ENCODE measurements around the gene CTPS1. TPM values are rescaled to one million over a fixed set of nuclear protein-coding genes. Genes with fewer than 3 reads are reported as not detected.

CTPS1 gene
- total and polyA plus RNA-seq, 3 experiments from 2014 or later: 15.5 to 156 (median 151) TPM

DNA sequence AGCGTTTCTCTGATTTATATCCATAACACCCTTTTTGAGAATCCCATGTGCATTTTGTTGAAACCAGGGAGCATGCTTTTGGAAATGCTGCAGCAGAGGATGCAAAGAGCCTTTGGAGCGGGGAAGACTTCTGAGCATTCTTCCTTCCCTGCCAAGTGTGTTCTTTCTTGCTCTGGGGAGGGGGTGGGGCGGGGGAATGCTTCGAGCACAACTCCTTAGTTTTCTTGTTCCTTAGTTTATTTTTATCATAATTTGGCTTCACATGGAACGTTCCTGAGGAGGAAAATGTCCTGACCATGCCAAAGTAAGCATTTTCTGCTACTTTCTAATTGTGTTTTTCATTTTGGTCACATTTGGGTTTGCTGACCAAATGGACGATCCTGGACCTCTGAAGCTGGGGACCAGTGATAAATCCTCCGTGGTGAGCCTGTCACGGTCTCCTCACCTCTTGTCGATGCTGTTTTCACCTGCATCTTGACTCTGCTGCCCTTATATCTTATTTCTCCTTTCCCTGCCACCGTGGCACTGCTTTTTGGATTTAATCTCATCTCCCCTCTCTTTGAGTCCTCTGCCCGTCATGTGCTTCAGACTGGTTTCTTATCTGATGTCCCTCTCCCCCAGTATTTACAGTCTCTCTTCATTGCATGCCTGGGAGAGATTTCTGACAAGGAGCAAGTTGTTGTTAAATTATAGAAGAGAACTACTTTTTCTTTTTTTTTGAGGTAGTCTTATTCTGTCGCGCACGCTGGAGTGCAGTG, 2.4 kb downstream of the CTPS1 start:
- peak overlapping the region in 5 of 8 donors; percentile 5 to 94 (median 60) for H3K27ac Mint-ChIP-seq
- Histone ChIP-seq H3K27ac (ENCODE audit: low read depth, low read length) (no peak overlapping the region), H3K27me3 (ENCODE audit: insufficient read depth, low read length, poor library complexity, severe bottlenecking) (no peaks in the 10 kb centered on the region), H3K9me3 (ENCODE audit: low read length) (no peaks in the 10 kb centered on the region), H3K4me3 (ENCODE audit: low read length) (no peak overlapping the region), H3K4me1 (ENCODE audit: insufficient read depth, low read length) (peaks cover 27% of the 10 kb centered on the region), H3K36me3 (ENCODE audit: insufficient read depth, low read length) (peaks cover 28% of the 10 kb centered on the region)
- H3K9me3 Mint-ChIP-seq: no peaks in the 10 kb centered on the region
- H3K4me1 Mint-ChIP-seq: peaks cover 22 to 36% (median 32%) of the 10 kb centered on the region in 3 donors
- H3K27me3 Mint-ChIP-seq: no peaks in the 10 kb centered on the region
- peak overlapping the region; percentile 36 to 78 (median 38) for H3K4me3 Mint-ChIP-seq
- no peak for DNase-seq
- ChIA-PET CTCF (interaction anchor here (8.1 kb wide), 1 partner anchor 22 kb away, joined by 41 read pairs; no protein-coding TSS in a partner anchor), POLR2A (no interaction called here)
- H3K36me3 Mint-ChIP-seq: peaks cover 10 to 41% (median 19%) of the 10 kb centered on the region in 3 donors

DNA sequence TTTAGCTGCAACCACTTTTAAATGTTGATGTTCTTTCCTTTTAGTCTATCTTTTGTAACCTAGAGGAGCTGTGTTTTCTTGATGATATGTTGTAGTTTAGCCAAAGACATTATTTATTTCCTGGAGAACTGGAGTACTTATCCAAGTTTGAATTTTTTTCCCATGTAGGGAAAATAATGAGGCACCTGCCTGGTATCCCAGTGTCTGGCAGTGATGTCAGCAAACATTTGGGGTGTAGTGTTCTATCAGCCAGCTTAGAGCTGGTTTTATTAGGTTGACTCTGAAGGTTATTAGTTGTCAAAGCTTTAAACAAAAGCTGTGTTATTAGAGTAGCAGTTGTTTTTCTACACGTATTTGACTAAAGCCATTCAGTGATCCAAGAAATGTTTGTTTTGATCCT, 3.2 kb downstream of the CTPS1 start:
- H3K27me3 Mint-ChIP-seq: no peaks in the 10 kb centered on the region
- no peaks in the 10 kb centered on the region for H3K9me3 ChIP-seq (ENCODE audit: low read length)
- peaks cover 22 to 36% (median 32%) of the 10 kb centered on the region in 3 donors for H3K4me1 Mint-ChIP-seq
- no peak overlapping the region for H3K27ac ChIP-seq (ENCODE audit: low read depth, low read length)
- no peak overlapping the region for H3K4me3 Mint-ChIP-seq
- H3K9me3 Mint-ChIP-seq: no peaks in the 10 kb centered on the region
- POLR2A ChIA-PET: no interaction called here
- H3K4me1 ChIP-seq (ENCODE audit: insufficient read depth, low read length): peaks cover 27% of the 10 kb centered on the region
- H3K27ac Mint-ChIP-seq: no peak overlapping the region
- no peak overlapping the region for H3K4me3 ChIP-seq (ENCODE audit: low read length)
- H3K27me3 ChIP-seq (ENCODE audit: insufficient read depth, low read length, poor library complexity, severe bottlenecking): no peaks in the 10 kb centered on the region
- no peak for DNase-seq
- H3K36me3 Mint-ChIP-seq: peaks cover 12 to 49% (median 24%) of the 10 kb centered on the region in 3 donors
- CTCF ChIA-PET: interaction anchor here (8.1 kb wide), 1 partner anchor 21 kb away, joined by 41 read pairs; no protein-coding TSS in a partner anchor
- H3K36me3 ChIP-seq (ENCODE audit: insufficient read depth, low read length): peaks cover 31% of the 10 kb centered on the region

DNA sequence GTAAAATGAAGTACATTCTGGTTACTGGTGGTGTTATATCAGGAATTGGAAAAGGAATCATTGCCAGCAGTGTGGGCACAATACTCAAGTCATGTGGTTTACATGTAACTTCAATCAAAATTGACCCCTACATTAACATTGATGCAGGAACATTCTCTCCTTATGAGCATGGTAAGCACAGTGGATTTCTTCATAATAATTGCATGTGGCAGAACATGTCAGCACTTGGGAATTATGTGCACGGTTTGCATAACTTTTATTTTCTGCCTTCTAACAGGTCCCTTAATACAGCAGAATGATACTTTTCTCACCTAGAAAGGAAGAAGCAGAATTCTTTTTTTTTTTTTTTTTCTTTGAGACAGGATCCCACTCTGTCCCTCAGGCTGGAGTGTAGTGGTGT, 3.8 kb downstream of the CTPS1 start:
- Mint-ChIP-seq H3K36me3 (peaks cover 13 to 55% (median 24%) of the 10 kb centered on the region in 3 donors), H3K4me3 (peak overlapping the region in 1 of 7 donors; percentile 31)

DNA sequence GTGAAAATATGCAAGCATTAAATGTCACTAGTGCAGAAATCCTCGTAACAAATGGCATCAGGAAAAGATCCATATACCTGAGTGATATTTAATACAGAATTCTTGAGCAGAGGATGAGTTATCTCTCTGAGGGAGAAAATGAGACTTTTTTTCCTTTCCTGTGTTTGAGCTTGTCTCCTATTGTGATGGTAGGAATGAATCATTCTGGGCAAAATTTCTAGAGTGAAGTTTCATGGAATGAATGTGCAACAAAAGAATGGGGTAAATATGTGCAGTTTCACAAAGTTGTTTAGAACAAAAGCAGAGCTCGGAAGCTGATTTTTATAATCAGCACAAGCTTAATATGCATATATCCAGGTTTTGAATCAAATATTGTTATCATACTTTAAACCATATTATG, 4.6 kb downstream of the CTPS1 start:
- H3K4me1 Mint-ChIP-seq: peaks cover 20 to 36% (median 29%) of the 10 kb centered on the region in 3 donors

More for the DNA sequence above, 3.8 kb downstream of the CTPS1 start:
- Histone ChIP-seq H3K9me3 (ENCODE audit: low read length) (no peaks in the 10 kb centered on the region), H3K36me3 (ENCODE audit: insufficient read depth, low read length) (peaks cover 32% of the 10 kb centered on the region), H3K27me3 (ENCODE audit: insufficient read depth, low read length, poor library complexity, severe bottlenecking) (no peaks in the 10 kb centered on the region), H3K4me3 (ENCODE audit: low read length) (no peak overlapping the region), H3K27ac (ENCODE audit: low read depth, low read length) (no peak overlapping the region), H3K4me1 (ENCODE audit: insufficient read depth, low read length) (peaks cover 27% of the 10 kb centered on the region)
- H3K4me1 Mint-ChIP-seq: peaks cover 22 to 36% (median 32%) of the 10 kb centered on the region in 3 donors
- CTCF ChIA-PET: interaction anchor here (8.1 kb wide), 1 partner anchor 20 kb away, joined by 41 read pairs; no protein-coding TSS in a partner anchor
- DNase-seq: no peak
- H3K27ac Mint-ChIP-seq: no peak overlapping the region
- H3K9me3 Mint-ChIP-seq: no peaks in the 10 kb centered on the region
- no peaks in the 10 kb centered on the region for H3K27me3 Mint-ChIP-seq
- POLR2A ChIA-PET: no interaction called here

DNA sequence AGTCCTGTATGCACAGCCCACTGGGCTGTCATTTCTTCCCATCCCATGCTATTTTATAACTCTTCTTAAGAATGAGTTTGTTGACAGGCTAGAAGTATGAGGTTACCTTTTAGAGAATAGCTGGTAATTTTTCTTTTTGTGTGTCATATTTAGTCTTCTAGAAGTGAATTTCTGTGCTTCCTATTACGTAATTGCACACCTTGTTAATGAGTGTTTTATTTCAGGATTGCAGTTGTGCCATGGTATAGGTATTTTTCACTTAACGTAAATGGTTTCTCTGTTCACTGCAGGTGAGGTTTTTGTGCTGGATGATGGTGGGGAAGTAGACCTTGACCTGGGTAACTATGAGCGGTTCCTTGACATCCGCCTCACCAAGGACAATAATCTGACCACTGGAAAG, 5.0 kb downstream of the CTPS1 start:
- Mint-ChIP-seq H3K4me3 (no peak overlapping the region), H3K9me3 (no peaks in the 10 kb centered on the region), H3K27me3 (no peaks in the 10 kb centered on the region), H3K27ac (peak overlapping the region in 2 of 8 donors; percentile 15 to 32), H3K4me1 (peaks cover 20 to 36% (median 29%) of the 10 kb centered on the region in 3 donors), H3K36me3 (peaks cover 21 to 68% (median 31%) of the 10 kb centered on the region in 3 donors)
- no peak for DNase-seq
- Histone ChIP-seq H3K36me3 (ENCODE audit: insufficient read depth, low read length) (peaks cover 43% of the 10 kb centered on the region), H3K27ac (ENCODE audit: low read depth, low read length) (no peak overlapping the region), H3K4me1 (ENCODE audit: insufficient read depth, low read length) (peaks cover 21% of the 10 kb centered on the region), H3K4me3 (ENCODE audit: low read length) (no peak overlapping the region), H3K9me3 (ENCODE audit: low read length) (no peaks in the 10 kb centered on the region), H3K27me3 (ENCODE audit: insufficient read depth, low read length, poor library complexity, severe bottlenecking) (no peaks in the 10 kb centered on the region)
- ChIA-PET POLR2A (interaction anchor here (0.5 kb wide), 1 partner anchor 269 kb away, joined by 6 read pairs; no protein-coding TSS in a partner anchor), CTCF (interaction anchor here (8.1 kb wide), 1 partner anchor 19 kb away, joined by 41 read pairs; no protein-coding TSS in a partner anchor)

More for the DNA sequence above, 4.6 kb downstream of the CTPS1 start:
- H3K27me3 ChIP-seq (ENCODE audit: insufficient read depth, low read length, poor library complexity, severe bottlenecking): no peaks in the 10 kb centered on the region
- H3K9me3 Mint-ChIP-seq: no peaks in the 10 kb centered on the region
- H3K27ac Mint-ChIP-seq: peak overlapping the region in 1 of 8 donors; percentile 15
- peak overlapping the region in 1 of 7 donors; percentile 11 for H3K4me3 Mint-ChIP-seq
- DNase-seq: no peak
- H3K9me3 ChIP-seq (ENCODE audit: low read length): no peaks in the 10 kb centered on the region
- peaks cover 17 to 63% (median 28%) of the 10 kb centered on the region in 3 donors for H3K36me3 Mint-ChIP-seq
- no peak overlapping the region for H3K4me3 ChIP-seq (ENCODE audit: low read length)
- H3K27ac ChIP-seq (ENCODE audit: low read depth, low read length): no peak overlapping the region
- peaks cover 39% of the 10 kb centered on the region for H3K36me3 ChIP-seq (ENCODE audit: insufficient read depth, low read length)
- ChIA-PET POLR2A (no interaction called here), CTCF (interaction anchor here (8.1 kb wide), 1 partner anchor 20 kb away, joined by 41 read pairs; no protein-coding TSS in a partner anchor)
- H3K27me3 Mint-ChIP-seq: no peaks in the 10 kb centered on the region
- peaks cover 23% of the 10 kb centered on the region for H3K4me1 ChIP-seq (ENCODE audit: insufficient read depth, low read length)

DNA sequence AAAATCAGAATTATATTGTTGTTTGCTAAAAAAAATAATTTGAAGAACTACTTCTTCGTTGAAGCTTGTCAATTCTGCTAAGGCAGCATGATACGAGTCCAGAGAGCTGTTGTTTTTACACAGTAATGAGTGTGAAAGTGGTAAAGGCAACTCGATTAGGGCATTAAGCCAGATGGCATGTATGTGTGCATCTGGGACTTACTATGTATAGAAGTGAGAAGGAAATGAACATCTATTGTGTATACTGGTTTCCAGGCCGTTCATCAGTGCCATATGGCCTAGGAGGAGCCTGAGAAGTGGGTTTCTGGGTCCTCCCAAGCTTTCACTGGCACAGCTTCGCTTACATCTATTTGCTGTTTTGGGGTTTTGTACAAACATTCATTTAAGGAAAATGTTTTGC, 5.7 kb downstream of the CTPS1 start:
- Histone ChIP-seq H3K9me3 (ENCODE audit: low read length) (no peaks in the 10 kb centered on the region), H3K27me3 (ENCODE audit: insufficient read depth, low read length, poor library complexity, severe bottlenecking) (no peaks in the 10 kb centered on the region), H3K4me1 (ENCODE audit: insufficient read depth, low read length) (peaks cover 21% of the 10 kb centered on the region), H3K4me3 (ENCODE audit: low read length) (no peak overlapping the region), H3K27ac (ENCODE audit: low read depth, low read length) (no peak overlapping the region), H3K36me3 (ENCODE audit: insufficient read depth, low read length) (peaks cover 49% of the 10 kb centered on the region)
- Mint-ChIP-seq H3K27me3 (no peaks in the 10 kb centered on the region), H3K4me1 (peaks cover 20 to 36% (median 29%) of the 10 kb centered on the region in 3 donors), H3K27ac (peak overlapping the region in 1 of 8 donors; percentile 74), H3K9me3 (no peaks in the 10 kb centered on the region), H3K4me3 (peak overlapping the region in 1 of 7 donors; percentile 12), H3K36me3 (peaks cover 24 to 74% (median 34%) of the 10 kb centered on the region in 3 donors)
- DNase-seq: no peak
- CTCF ChIA-PET: no interaction called here
- POLR2A ChIA-PET: no interaction called here

DNA sequence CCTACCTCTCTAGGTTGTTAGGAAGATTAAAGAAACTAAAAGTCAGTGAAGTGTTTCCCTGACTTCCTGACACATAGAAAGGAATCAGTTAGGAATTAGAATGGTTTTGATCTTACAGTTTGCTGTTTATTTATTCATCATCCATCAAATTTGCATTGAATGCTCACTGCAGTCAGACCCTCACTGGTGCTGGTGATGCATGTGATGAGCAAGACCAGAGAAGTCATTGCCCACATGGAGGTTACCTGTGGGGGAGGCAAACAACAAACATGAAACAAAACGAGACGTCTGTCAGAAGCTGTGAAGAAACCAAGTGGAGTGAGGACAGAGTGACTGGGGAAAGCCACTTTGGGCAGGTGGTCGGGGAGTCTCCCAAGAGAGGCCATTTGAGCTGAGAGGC, 6.4 kb downstream of the CTPS1 start:
- Mint-ChIP-seq H3K4me1 (peaks cover 14 to 29% (median 22%) of the 10 kb centered on the region in 3 donors), H3K27ac (no peak overlapping the region), H3K27me3 (no peaks in the 10 kb centered on the region), H3K36me3 (peaks cover 24 to 75% (median 34%) of the 10 kb centered on the region in 3 donors), H3K4me3 (no peak overlapping the region), H3K9me3 (no peaks in the 10 kb centered on the region)
- Histone ChIP-seq H3K27me3 (ENCODE audit: insufficient read depth, low read length, poor library complexity, severe bottlenecking) (no peaks in the 10 kb centered on the region), H3K9me3 (ENCODE audit: low read length) (no peaks in the 10 kb centered on the region), H3K4me3 (ENCODE audit: low read length) (no peak overlapping the region), H3K27ac (ENCODE audit: low read depth, low read length) (no peak overlapping the region), H3K4me1 (ENCODE audit: insufficient read depth, low read length) (peaks cover 17% of the 10 kb centered on the region), H3K36me3 (ENCODE audit: insufficient read depth, low read length) (peaks cover 53% of the 10 kb centered on the region)
- no peak for DNase-seq
- ChIA-PET CTCF (no interaction called here), POLR2A (no interaction called here)

DNA sequence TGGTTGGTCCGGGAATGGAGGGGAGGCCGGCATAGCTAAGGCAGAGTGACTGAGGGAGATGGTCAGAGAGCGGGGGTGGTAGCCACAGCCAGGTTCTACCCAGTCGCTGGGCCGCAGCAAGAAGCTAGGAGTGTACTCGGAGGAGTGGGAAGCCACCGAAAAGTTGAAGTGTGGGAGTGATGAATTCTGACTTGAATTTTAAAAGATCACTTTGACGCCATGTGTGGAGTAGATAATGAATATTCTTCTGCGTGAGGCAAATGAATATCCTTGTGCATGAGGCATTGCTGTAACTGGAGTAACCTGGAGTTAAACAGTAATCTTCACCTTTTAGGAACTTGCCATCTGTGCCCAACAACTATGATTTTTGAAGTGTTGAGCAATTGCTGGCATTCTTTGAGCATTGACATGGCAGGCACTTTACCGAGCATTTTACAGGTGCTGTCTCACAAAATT, 6.9 kb downstream of the CTPS1 start:
- Mint-ChIP-seq H3K36me3 (peaks cover 27 to 80% (median 34%) of the 10 kb centered on the region in 3 donors), H3K4me3 (no peak overlapping the region), H3K9me3 (no peaks in the 10 kb centered on the region), H3K27ac (no peak overlapping the region), H3K27me3 (no peaks in the 10 kb centered on the region), H3K4me1 (peaks cover 9 to 24% (median 18%) of the 10 kb centered on the region in 3 donors)
- ChIA-PET POLR2A (no interaction called here), CTCF (no interaction called here)
- DNase-seq: no peak
- Histone ChIP-seq H3K27me3 (ENCODE audit: insufficient read depth, low read length, poor library complexity, severe bottlenecking) (no peaks in the 10 kb centered on the region), H3K4me1 (ENCODE audit: insufficient read depth, low read length) (peaks cover 12% of the 10 kb centered on the region), H3K27ac (ENCODE audit: low read depth, low read length) (no peak overlapping the region), H3K36me3 (ENCODE audit: insufficient read depth, low read length) (peaks cover 58% of the 10 kb centered on the region), H3K4me3 (ENCODE audit: low read length) (no peak overlapping the region), H3K9me3 (ENCODE audit: low read length) (no peaks in the 10 kb centered on the region)
